ENCODE measurements around the gene TUBG1.

Gene TUBG1

DNA sequence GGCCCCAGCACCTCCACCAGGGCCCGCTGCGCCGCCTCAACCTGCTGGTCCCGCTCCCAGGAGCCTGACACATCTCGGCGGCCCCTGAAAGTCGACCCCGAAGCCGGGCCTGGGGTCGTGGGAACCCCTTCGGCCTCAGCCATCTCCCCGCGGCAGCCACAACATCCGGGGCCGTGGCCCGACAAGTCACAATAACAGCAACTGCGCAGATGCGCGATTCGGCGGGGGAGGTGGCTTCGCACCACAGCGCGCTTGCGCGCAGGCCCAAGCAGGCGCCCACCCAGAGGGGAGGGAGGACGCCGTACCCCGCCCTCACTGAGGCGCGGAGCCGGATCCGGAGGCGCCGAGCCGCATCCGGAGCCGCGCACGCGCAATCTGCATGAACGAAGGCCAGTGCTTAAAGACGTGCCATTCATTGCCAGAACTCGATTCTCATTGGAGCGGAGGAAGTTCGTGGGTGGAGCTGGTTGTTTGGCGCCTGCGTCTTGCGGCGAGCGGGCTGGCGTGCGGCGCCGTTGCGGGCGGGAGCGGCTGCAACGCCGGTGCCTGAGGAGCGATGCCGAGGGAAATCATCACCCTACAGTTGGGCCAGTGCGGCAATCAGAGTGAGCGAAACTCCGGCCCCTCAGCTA is at the start of gene TUBG1, which contains the start of gene RETREG3:
Gene TUBG1, plus strand, starts transcription at position 502 of the 632 bp plus-strand sequence. Its CDS starts 55 bp downstream, at position 557.
Gene RETREG3, minus strand, starts transcription at position 193 of the 632 bp plus-strand sequence. Its CDS starts 50 bp downstream, at position 143.
- peak; percentile 91 to 99 (median 98) for DNase-seq

DNA sequence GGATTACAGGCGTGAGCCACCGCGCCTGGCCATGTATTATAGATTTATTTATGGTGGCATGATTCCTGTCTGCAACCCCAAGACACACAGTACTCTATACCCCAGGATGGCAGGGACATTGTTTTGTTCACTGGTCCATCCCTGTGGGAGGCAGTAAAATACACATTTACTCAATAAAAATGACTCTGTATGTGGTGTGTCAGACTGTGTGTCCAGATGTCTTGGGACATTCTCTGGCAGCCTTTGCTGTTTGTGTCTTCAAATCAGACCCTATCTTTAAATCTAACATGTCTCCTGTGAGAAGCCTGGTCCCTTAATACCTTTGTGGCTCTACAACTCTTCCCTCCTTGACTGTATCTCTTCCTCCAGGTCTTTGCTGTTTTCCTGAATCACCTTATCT is 49.2 kb upstream of the TUBG1 start:
- no peak for DNase-seq

- peak; percentile 39 to 95 (median 88) for DNase-seq
Observed at GRCh38 chr17:42561897-42562387, 47.5 kb upstream of the TUBG1 start, which contains the start of gene COASY. COASY (plus strand) TSS chr17:42562148; CDS start chr17:42562623, 475 bp downstream.

DNA sequence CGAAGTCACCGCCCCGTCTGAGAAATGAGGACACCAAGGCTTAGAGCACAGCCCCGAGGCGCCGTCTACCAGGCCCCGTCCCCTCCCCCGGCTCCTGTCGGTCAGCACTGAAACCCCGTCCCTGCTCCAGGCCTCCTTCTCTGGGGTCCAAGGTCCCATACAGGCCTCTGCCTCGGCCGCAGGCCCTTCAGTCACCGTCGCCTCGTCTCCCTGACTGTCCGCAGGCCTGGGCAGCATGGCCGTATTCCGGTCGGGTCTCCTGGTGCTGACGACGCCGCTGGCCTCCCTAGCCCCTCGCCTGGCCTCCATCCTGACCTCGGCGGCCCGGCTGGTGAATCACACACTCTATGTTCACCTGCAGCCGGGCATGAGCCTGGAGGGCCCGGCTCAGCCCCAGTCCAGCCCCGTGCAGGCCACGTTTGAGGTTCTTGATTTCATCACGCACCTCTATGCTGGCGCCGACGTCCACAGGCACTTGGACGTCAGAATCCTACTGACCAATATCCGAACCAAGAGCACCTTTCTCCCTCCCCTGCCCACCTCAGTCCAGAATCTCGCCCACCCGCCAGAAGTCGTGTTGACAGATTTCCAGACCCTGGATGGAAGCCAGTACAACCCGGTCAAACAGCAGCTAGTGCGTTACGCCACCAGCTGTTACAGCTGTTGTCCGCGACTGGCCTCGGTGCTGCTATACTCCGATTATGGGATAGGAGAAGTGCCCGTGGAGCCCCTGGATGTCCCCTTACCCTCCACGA is 46.9 kb upstream of the TUBG1 start:
- peak in 1 of 51 donors; percentile 56 for DNase-seq

DNA sequence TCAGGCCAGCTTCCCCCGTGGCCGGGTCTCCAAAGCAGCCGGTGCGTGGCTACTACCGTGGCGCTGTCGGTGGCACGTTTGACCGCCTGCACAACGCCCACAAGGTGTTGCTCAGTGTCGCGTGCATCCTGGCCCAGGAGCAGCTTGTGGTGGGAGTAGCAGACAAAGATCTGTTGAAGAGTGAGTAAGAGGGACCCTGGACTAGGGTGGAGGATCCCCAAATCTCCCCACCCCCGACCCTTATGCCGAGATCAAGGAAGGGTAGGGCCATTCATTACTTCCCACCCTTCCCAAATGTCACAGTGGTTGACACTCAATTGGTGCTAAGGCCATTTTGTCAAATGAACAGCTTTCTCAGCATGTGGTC is 46.4 kb upstream of the TUBG1 start:
- DNase-seq, result no peak

DNA sequence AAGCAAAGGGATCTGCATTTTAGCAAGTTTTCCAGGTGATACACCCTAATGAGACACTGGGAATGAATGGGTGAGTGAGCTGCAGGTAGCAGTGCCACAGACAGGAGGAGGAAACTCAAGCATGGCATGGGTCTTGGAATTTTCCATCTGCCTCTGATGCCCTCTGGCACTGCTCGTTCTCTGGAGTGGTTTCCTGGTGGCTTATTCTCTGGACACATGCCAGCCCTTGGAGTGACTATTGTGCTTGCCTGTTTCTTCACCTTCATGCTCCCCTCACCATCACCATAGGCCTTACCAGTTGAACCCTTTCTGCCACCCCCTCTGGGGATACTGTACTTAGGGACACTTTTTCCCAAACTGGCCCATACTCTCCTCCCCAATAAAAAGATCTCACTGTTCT is 45.9 kb upstream of the TUBG1 start:
- no peak for DNase-seq

- DNase-seq, result no peak
Observed at GRCh38 chr17:42563950-42564349, 45.5 kb upstream of the TUBG1 start.

DNA sequence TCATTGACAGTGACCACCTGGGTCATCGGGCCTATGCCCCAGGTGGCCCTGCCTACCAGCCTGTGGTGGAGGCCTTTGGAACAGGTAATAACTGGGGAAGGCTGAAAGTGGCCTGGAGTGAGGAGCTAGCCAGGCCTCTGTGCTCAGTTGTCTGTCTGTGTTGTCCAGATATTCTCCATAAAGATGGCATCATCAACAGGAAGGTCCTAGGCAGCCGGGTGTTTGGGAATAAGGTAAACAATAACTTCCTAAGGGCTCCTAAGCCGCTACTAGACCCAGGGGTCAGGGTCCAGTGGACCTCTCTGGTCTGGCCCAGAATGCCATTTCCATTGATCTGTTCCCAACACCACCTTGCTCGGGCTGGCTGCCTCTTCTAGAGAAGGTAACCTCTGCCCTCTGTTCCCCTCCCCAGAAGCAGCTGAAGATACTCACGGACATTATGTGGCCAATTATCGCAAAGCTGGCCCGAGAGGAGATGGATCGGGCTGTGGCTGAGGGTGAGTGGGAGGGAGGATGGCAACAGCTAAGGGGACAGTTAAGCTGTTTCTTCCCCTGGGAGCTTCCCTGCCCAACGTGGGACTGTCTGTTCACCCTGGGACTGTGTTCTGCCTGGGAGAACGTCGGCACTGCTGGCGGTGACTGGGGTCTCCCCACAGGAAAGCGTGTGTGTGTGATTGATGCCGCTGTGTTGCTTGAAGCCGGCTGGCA is 44.5 kb upstream of the TUBG1 start:
- no peak for DNase-seq

- no peak for DNase-seq
Observed at GRCh38 chr17:42565523-42566214, 43.8 kb upstream of the TUBG1 start.

- DNase-seq, result peak in 2 of 51 donors; percentile 65 to 73
Observed at GRCh38 chr17:42566215-42566882, 43.1 kb upstream of the TUBG1 start.

DNA sequence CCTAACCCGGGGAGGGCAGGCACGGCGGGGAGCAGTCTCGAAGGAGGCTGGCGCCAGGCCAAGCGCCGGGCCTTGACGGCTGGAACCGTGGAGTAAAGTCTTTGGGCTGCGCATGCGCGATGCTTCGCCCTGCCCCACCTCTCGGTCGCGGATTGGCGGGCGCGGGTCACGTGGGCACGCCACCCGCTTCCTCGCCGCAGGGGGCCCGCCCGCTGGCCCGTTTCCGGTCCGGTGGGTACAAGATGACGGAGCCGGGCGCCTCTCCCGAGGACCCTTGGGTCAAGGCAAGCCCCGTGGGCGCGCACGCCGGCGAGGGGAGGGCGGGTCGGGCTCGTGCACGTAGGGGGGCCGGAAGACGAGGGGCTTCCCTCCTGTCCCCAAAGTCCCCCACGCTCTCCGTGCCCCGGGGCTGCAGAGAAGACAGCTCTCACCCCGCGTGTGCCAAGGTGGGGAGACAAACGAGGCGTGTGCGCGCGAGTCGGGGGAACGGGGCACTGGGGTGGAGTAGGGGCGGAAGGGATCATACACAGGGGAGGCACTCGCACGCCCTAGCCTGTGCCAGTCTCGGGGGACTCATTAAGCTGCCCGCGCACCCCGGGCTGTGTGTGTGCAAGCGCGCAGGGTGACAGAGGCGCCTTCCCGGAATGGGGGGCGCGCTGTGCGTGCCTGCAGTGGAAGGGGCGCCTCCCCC is 42.5 kb upstream of the TUBG1 start, which contains the start of gene MLX:
Gene MLX, plus strand, starts transcription at position 218 of the 691 bp plus-strand sequence. Its CDS starts 25 bp downstream, at position 243.
- peak; percentile 66 to 97 (median 88) for DNase-seq

DNA sequence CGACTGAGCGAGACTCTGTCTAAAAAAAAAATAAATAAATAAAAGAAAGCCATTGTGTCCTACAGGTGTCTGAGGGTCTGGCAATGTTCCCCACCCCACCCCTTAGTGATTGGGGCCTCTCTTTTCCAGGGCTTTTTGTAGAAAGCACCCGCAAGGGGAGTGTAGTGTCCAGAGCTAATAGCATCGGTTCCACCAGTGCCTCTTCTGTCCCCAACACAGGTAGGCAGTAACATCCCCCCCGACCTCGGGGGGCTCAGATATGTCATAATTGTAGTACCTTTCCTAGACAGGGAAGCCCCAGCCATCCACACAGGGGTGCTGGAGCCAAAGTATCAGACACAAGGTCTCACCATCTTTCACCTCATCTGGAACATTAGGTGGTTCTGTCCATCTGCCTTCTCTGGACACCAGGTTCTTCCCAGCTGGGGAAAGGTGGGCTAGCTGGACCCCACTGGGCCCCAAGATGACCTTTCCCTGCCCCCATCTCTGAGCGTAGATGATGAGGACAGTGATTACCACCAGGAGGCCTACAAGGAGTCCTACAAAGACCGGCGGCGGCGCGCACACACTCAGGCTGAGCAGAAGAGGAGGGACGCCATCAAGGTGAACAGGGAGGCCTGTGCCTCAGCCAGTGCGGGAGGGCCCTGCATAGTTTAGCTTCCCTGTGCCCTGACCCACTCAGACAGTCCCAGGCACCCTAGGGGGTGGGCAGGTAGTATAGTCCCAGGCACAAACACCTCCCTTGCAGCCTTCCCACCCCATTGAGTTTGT is 41.0 kb upstream of the TUBG1 start:
- DNase-seq, result no peak

DNA sequence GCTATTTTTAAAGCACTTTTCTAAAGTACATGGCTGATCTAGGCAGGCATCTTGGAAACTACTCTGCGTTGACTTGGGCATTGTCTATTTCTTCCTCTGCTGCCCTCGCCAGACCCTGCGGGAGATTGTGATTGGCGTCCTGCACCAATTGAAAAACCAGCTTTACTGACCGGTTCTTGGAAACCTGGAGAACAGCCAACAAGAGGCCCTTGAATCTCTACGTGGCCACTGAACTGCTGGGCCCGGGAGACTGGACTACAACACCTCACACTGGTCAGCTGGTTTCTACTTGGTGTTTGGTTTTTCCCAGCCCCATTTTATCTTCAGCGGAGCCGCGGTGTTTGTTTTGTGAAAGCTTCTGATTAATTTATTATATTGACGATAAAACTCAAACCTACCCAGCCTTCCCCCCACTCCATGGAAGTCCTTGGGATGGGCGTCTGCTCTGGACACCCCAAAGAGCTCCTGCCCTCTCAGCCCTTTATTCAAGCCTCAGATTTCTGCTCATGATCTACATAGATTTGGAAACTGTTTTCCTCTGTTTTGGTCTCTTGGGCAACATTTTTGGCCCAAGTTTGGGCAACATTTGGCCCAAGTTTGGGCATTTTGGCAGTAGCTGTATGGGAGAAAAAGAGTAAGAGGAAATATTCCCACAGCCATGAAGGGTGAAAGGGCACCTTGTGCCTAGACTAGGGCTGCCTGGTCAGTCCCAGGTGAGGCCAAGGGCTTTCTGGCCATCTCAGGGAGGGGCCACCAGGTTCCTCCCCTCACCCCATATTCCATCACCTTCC is 37.9 kb upstream of the TUBG1 start:
- DNase-seq, result no peak

- no peak for DNase-seq
Observed at GRCh38 chr17:42573095-42573494, 36.4 kb upstream of the TUBG1 start.

DNA sequence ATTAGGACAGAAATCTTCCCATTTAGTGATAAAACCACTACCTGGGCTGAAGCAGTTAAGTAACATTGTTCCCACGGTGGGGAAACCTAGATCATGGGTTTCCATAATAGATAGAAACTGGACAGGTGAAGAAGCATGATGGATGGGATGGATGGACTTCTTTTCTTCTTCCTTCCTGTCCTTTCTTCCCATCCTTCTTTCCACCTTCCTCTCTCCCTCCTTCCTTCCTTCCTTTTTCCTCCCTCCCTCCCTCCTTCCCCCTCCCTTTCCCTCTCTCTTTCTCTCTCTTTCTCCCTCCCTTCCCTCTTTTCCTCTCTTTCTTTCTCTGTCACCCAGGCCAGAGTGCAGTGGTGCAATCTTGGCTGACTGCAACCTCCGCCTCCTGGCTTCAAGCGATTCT is 35.0 kb upstream of the TUBG1 start:
- DNase-seq, result no peak

- DNase-seq, result no peak
Observed at GRCh38 chr17:42577140-42577531, 32.3 kb upstream of the TUBG1 start.

GRCh38 chr17:42577532-42578281 is 31.8 kb upstream of the TUBG1 start, which contains the start of gene PSMC3IP:
PSMC3IP (minus strand) TSS chr17:42577729; CDS start chr17:42577686, 43 bp downstream.
- DNase-seq, result peak; percentile 54 to 96 (median 91)

Measured in hypothalamus (tissue), 51 donors.